ENCODE data around the gene ISM1. TPM values are rescaled to one million over a fixed set of nuclear protein-coding genes. Genes with fewer than 3 reads are reported as not detected.

ISM1 gene
- total and polyA plus RNA-seq, 2 of the 13 experiments (the other 11 are each of a cell fraction or from before 2014, with no cell fraction given) = 0.40 to 1.4 TPM

DNA sequence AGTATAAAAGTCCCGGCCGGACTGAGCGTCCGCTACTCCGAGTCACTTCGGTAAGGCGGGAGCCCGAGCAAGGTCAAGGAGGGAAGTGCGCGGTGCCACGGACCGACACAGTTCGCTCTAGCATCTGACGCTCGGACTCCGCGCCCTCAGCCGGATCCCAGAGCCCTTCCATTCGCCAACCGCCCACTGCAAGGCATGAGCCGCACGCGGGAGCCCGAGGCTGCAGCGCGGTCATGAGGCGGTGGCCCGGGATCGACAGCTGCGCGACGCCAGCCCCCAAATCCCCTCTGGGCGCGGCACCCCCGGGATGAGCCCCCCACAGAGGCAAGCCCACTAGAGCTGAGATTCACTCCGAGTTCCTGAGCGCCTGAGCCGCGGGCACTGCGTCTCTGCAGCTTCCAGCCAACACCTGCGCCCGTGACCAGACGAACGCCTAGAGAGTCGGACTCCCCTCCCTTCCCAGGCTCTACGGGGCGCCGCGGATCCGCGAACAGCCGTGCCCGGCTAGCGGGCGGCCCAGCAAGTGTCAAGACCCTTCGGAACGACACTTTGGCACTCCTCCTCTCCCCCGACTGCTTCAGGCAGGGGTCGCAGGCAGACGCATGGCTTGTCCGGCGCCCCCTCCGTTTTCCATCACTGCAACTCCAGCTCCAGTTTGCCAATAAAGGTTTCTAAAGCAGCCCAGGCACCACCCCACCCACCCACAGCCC lies 725 bp upstream of the ISM1 start (continued):
- TF ChIP-seq, protein P1, sequence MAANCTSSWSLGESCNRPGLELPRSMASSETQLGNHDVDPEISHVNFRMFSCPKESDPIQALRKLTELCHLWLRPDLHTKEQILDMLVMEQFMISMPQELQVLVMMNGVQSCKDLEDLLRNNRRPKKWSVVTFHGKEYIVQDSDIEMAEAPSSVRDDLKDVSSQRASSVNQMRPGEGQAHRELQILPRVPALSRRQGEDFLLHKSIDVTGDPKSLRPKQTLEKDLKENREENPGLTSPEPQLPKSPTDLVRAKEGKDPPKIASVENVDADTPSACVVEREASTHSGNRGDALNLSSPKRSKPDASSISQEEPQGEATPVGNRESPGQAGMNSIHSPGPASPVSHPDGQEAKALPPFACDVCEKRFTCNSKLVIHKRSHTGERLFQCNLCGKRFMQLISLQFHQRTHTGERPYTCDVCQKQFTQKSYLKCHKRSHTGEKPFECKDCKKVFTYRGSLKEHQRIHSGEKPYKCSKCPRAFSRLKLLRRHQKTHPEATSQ (CRISPR knock-in tag; IDR thresholded peaks at IDR 0.05; ENCODE audit: borderline replicate concordance) = no peak
- TF ChIP-seq SKI (IDR thresholded peaks at IDR 0.05; ENCODE audit: partially characterized antibody) (no peak), MATR3 (CRISPR knock-in tag; IDR thresholded peaks at IDR 0.05) (no peak; the same call in 1 of the 2 replicates), ZNF577 (CRISPR knock-in tag; IDR thresholded peaks at IDR 0.05; ENCODE audit: borderline replicate concordance, low read depth) (no peak), CHCHD3 (CRISPR knock-in tag; IDR thresholded peaks at IDR 0.05) (no peak), WIZ (CRISPR knock-in tag; IDR thresholded peaks at IDR 0.05) (peak; percentile 81), IRX3 (CRISPR knock-in tag; IDR thresholded peaks at IDR 0.05; ENCODE audit: borderline replicate concordance, low read depth) (peak; percentile 31; the same call in 1 of the 2 replicates), RORA (CRISPR knock-in tag; IDR thresholded peaks at IDR 0.05) (no peak), ZNF605 (CRISPR knock-in tag; IDR thresholded peaks at IDR 0.05) (peak; percentile 87), NFYC (CRISPR knock-in tag; IDR thresholded peaks at IDR 0.05) (peak; percentile 23; the same call in 1 of the 2 replicates), MED8 (CRISPR knock-in tag; IDR thresholded peaks at IDR 0.05; ENCODE audit: insufficient replicate concordance) (peak; percentile 42), ZIK1 (CRISPR knock-in tag; IDR thresholded peaks at IDR 0.05; ENCODE audit: borderline replicate concordance, low read depth) (peak; percentile 89), ZNF430 (CRISPR knock-in tag; IDR thresholded peaks at IDR 0.05) (peak; percentile 92; the same call in 1 of the 2 replicates), ZNF883 (CRISPR knock-in tag; IDR thresholded peaks at IDR 0.05; ENCODE audit: not compliant biosample characterization) (peak; percentile 68), HCFC1 (IDR thresholded peaks at IDR 0.05; ENCODE audit: low read depth, low read length) (no peak), PHF21A (CRISPR knock-in tag; IDR thresholded peaks at IDR 0.05) (no peak), PAF1 (CRISPR knock-in tag; IDR thresholded peaks at IDR 0.05) (no peak), NR2F1 (CRISPR knock-in tag; IDR thresholded peaks at IDR 0.05) (no peak), ZNF674 (CRISPR knock-in tag; IDR thresholded peaks at IDR 0.05; ENCODE audit: low read depth) (no peak), KLF9 (CRISPR knock-in tag; IDR thresholded peaks at IDR 0.05; ENCODE audit: low read depth) (no peak), MXD4 (CRISPR knock-in tag; IDR thresholded peaks at IDR 0.05) (peak; percentile 55), EP300 (IDR thresholded peaks at IDR 0.05; ENCODE audit: low read depth in 2 of 2, low read length in 2 of 2) (no peak), EP300 (CRISPR knock-in tag; IDR thresholded peaks at IDR 0.05; ENCODE audit: borderline replicate concordance) (no peak)
- TF ChIP-seq, protein P2, sequence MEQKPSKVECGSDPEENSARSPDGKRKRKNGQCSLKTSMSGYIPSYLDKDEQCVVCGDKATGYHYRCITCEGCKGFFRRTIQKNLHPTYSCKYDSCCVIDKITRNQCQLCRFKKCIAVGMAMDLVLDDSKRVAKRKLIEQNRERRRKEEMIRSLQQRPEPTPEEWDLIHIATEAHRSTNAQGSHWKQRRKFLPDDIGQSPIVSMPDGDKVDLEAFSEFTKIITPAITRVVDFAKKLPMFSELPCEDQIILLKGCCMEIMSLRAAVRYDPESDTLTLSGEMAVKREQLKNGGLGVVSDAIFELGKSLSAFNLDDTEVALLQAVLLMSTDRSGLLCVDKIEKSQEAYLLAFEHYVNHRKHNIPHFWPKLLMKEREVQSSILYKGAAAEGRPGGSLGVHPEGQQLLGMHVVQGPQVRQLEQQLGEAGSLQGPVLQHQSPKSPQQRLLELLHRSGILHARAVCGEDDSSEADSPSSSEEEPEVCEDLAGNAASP (CRISPR knock-in tag; IDR thresholded peaks at IDR 0.05; ENCODE audit: borderline replicate concordance) = no peak
- TF ChIP-seq, protein P3, sequence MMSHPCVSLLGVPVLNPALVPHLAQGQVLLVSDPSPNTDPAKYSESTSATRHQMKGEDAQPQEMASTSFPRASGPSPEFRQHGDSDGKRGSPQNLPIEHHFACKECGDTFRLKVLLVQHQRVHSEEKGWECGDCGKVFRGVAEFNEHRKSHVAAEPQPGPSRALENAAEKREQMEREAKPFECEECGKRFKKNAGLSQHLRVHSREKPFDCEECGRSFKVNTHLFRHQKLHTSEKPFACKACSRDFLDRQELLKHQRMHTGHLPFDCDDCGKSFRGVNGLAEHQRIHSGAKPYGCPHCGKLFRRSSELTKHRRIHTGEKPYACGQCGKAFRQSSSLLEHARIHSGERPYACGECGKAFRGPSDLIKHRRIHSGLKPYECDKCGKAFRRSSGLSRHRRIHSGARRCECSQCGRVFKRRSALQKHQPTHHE (CRISPR knock-in tag; IDR thresholded peaks at IDR 0.05; ENCODE audit: borderline replicate concordance) = no peak
- TF ChIP-seq, protein P4, sequence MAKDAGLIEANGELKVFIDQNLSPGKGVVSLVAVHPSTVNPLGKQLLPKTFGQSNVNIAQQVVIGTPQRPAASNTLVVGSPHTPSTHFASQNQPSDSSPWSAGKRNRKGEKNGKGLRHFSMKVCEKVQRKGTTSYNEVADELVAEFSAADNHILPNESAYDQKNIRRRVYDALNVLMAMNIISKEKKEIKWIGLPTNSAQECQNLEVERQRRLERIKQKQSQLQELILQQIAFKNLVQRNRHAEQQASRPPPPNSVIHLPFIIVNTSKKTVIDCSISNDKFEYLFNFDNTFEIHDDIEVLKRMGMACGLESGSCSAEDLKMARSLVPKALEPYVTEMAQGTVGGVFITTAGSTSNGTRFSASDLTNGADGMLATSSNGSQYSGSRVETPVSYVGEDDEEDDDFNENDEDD (CRISPR knock-in tag; IDR thresholded peaks at IDR 0.05; ENCODE audit: borderline replicate concordance) = peak; percentile 88

Measured in HepG2 (cell line).